GM19468 (cell line): ENCODE results near the gene F11R.
"Not testable (repeated sequence)": the region's sequence is repeated elsewhere in the genome, so short reads cannot be mapped to it uniquely, and the experiment has no call there.

Experiments
- ATAC-seq: cut with Tn5 transposase; IDR thresholded peaks from one replicate; pipeline ENCODE4 v1.9.1; 2021; ENCODE audit warnings: mild to moderate bottlenecking, moderate library complexity, moderate number of reproducible peaks; ENCODE audit not compliant: unreplicated experiment; ENCODE audit errors: extremely low read depth

The F11R gene

DNA sequence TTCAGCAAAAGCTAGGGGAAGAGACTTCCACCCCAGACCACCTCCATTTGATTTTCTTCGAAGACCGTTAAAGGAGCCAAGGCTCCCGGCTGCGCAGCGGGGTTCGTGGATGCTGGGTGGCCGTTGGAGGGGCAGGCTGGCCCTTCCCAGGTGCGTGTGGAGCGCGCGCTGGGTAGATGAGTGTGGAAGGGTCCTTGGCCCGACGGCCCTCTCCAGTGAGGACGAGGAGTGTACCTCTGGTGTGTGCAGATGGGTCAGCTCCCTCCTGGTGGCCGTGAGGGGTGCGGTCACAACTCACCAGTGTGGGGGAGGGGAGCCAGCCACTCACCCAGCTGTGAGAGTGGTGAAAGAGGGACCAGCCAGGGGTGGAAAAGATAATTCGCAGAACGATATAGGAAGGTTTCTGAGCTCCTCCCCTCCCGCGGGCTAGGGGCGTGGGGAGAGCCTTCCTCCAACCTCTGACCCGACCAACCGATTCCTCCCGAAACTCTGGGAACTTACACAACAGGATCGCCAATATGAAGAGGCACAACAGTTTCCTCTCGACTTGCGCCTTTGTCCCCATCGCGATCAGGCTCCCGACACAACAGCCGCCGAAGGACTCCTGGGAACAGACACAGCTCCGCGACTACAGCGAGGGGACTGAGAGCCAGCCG is at the start of gene F11R:
F11R (minus strand) TSS at position 644 of the 656 bp plus-strand sequence; CDS start at position 565, 79 bp downstream.
- no peak for ATAC-seq

GRCh38 chr1:161069731-161070270 is 48.8 kb upstream of the F11R start, which contains the start of gene ARHGAP30:
TSS of gene ARHGAP30 (minus strand) at chr1:161069891. CDS start at chr1:161069624, 267 bp downstream.
- peak; percentile 74 for ATAC-seq

DNA sequence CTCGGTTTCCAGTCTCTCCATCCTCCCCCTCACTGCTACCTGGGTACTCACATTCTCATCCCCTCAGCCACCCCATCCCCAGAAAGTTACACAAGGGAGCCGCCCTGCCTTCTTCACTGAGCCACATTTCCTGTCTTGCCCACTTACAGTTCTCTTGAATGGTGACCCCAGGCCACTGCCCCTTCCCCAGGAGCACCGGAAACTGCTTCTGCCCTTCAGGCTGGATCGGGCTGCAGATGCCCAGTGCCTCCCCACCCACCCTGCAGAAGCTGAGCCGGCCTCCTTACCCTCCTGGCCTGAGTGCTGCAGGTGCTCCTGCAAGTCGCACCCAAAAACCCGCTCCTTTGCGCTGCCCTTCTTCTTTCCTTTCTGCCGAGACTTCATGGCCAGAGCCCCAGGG is 48.3 kb upstream of the F11R start:
- ATAC-seq: no peak

- peak; percentile 25 for ATAC-seq
These were observed 47.6 kb upstream of the F11R start for GRCh38 chr1:161068306-161069234.

DNA sequence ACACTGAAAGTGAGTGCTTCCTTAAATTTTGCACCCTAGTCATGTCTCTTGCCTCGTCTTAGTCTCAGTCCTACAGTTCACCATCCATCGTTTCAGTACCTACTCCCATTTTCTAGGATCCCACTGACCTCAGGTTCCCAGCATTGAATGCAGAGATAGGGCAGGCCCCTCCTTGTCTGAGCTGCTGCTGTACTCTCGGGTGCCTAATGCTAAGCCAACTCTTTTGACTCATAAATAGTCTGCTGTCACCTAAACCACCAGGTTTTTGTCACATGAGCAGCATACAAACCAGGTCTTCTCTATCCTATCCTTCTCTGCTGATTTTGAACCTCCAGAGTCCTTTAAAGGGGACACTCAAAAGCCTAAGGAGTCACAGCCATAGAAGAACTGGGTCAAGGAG is 45.7 kb upstream of the F11R start:
- no peak for ATAC-seq

DNA sequence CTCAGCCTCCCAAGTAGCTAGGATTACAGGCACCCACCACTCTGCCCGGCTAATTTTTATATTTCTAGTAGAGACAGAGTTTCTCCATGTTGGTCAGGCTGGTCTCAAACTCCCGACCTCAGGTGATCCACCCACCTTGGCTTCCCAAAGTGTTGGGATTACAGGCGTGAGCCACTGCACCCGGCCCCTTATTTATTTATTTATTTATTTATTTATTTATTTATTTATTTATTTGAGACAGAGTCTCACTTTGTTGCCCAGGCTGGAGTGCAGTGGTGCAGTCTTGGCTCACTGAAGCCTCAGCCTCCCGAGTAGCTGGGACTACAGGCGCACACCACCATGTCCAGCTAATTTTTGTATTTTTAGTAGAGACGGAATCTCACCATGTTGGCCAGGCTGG is 44.7 kb upstream of the F11R start:
- ATAC-seq: not testable (repeated sequence)

DNA sequence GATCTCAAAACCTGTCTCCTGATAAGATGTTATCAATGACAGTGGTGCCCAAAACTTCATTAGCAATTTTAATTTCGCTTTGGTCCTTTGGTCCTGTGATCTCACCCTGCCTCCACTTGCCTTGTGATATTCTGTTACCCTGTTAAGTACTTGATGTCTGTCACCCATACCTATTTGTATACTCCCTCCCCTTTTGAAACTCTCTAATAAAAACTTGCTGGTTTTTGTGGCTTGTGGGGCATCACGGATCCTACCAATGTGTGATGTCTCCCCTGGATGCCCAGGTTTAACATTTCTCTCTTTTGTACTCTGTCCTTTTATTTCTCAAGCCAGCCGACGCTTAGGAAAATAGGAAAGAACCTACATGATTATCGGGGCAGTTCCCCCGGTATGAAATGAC is 43.0 kb upstream of the F11R start:
- not testable (repeated sequence) for ATAC-seq

GRCh38 chr1:161061419-161061818 is 40.5 kb upstream of the F11R start:
- ATAC-seq: no peak

DNA sequence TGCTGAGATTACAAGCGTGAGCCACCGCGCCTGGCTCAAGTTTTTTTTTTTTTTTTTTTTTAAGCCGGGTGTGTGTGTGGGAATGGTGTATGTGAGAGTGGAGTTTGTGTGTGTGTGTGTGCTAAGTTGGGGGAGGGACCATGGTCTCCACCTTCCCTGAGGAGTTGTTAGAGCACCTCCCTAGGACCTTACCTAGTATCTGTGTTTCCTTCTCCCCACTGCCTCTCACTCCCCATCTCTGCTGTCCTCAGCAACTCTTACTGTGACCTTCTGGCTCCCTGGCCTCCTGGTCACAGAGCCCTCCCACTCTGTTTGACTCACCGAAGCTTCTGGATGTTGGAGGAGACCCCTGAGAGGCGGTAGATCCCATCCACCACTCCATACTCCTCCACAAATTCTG is 38.3 kb upstream of the F11R start:
- no peak for ATAC-seq

GRCh38 chr1:161054805-161055204 is 33.9 kb upstream of the F11R start:
- no peak for ATAC-seq

GRCh38 chr1:161054232-161054631 is 33.3 kb upstream of the F11R start:
- no peak for ATAC-seq

- no peak for ATAC-seq
These were observed 31.9 kb upstream of the F11R start for GRCh38 chr1:161052899-161053298.

GRCh38 chr1:161051219-161051618 is 30.3 kb upstream of the F11R start:
- no peak for ATAC-seq

GRCh38 chr1:161048949-161049722 is 28.2 kb upstream of the F11R start:
- ATAC-seq: no peak

GRCh38 chr1:161047436-161048420 is 26.8 kb upstream of the F11R start:
- ATAC-seq: no peak

GRCh38 chr1:161046605-161047228 is 25.8 kb upstream of the F11R start:
- no peak for ATAC-seq

- peak; percentile 35 for ATAC-seq
These were observed 25.0 kb upstream of the F11R start, which contains the start of gene USF1 for GRCh38 chr1:161045736-161046604. TSS of gene USF1 (minus strand) at chr1:161045977. CDS start at chr1:161043275, 2,702 bp downstream.
